Measurements from ENCODE around the gene SRSF7.

DNA sequence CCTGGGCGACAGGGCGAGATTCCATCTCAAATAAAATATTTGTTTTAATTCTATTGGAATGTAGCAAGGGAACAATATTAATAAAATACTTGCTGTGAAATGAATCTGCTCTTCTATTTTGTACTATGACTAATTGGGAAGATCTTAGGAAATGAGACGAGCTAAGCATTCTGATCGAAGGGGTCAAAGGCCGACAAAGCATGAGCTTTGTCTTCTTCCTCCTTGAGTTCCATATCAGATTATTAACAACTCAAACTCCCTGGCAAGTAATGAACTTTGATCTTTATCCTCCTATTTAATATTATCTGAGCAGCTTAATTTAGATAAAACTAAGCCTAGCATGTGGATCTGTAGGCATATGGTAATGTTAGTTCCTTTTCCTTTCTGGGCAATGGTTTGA lies 42.4 kb upstream of the SRSF7 start:
- TF ChIP-seq, protein P1, sequence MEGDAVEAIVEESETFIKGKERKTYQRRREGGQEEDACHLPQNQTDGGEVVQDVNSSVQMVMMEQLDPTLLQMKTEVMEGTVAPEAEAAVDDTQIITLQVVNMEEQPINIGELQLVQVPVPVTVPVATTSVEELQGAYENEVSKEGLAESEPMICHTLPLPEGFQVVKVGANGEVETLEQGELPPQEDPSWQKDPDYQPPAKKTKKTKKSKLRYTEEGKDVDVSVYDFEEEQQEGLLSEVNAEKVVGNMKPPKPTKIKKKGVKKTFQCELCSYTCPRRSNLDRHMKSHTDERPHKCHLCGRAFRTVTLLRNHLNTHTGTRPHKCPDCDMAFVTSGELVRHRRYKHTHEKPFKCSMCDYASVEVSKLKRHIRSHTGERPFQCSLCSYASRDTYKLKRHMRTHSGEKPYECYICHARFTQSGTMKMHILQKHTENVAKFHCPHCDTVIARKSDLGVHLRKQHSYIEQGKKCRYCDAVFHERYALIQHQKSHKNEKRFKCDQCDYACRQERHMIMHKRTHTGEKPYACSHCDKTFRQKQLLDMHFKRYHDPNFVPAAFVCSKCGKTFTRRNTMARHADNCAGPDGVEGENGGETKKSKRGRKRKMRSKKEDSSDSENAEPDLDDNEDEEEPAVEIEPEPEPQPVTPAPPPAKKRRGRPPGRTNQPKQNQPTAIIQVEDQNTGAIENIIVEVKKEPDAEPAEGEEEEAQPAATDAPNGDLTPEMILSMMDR (IDR thresholded peaks at IDR 0.05; ENCODE audit: low read depth, low read length): no peak
- no peak for TF ChIP-seq POLR2A (IDR thresholded peaks at IDR 0.05; ENCODE audit: extremely low read depth, insufficient read length)
- no peak for TF ChIP-seq MYC (IDR thresholded peaks at IDR 0.05; ENCODE audit: low read depth, low read length)
